Prostate gland (tissue), 2 donors: ENCODE measurements around the gene RBKS.

Experiments used
- CTCF ChIP-seq, 4 experiments: fragments of 200-600 bp in 2 of 4; fragments of 450-650 bp in 2 of 4; sonication (generic) in 2 of 4; IDR thresholded peaks; 1 replicate in 3 of 4; 2 replicates in 1 of 4; pipeline ENCODE4 v1.5.1; 2016 to 2019; ENCODE audit warnings: antibody characterized with exemption in 4 of 4, mild to moderate bottlenecking in 2 of 4, moderate library complexity in 2 of 4
- POLR2A ChIP-seq: fragments of 450-650 bp; IDR thresholded peaks from one replicate; pipeline ENCODE4 v1.6.1; 2016; ENCODE audit warnings: antibody characterized with exemption, mild to moderate bottlenecking
- POLR2AphosphoS5 ChIP-seq: sonication (generic); formaldehyde crosslinking; IDR thresholded peaks from one replicate; pipeline ENCODE4 v1.6.1; 2017; ENCODE audit warnings: antibody characterized with exemption

- TF ChIP-seq CTCF (IDR thresholded peaks at IDR 0.05) (no peak), POLR2AphosphoS5 (no peak), POLR2A (no peak)
These were observed 17.1 kb downstream of the RBKS start for GRCh38 chr2:27873091-27873490.
